Suprapubic skin (tissue), 4 donors: ENCODE data around the gene FAM181B.

Experiments used
- EP300 ChIP-seq: sonication (generic); formaldehyde crosslinking; IDR thresholded peaks from one replicate; pipeline ENCODE4 v1.6.1; 2017; ENCODE audit warnings: antibody characterized with exemption
- POLR2A ChIP-seq, 2 donors: fragments of 450-650 bp; IDR thresholded peaks; one replicate each; pipeline ENCODE4 v1.6.1; 2017; ENCODE audit warnings: antibody characterized with exemption in 2 of 2, mild to moderate bottlenecking in 2 of 2, moderate library complexity in 2 of 2
- POLR2AphosphoS5 ChIP-seq, 3 donors: sonication (generic); formaldehyde crosslinking; IDR thresholded peaks; one replicate each; pipeline ENCODE4 v1.6.1; 2017; ENCODE audit warnings: antibody characterized with exemption in 3 of 3
- TF ChIP-seq, protein P1 (sequence below), 2 donors: fragments of 200-600 bp in 1 of 2; fragments of 450-650 bp in 1 of 2; sonication (generic) in 1 of 2; IDR thresholded peaks; one replicate each; pipeline ENCODE4 v1.5.1; 2016 to 2019; ENCODE audit warnings: antibody characterized with exemption in 2 of 2, mild to moderate bottlenecking in 1 of 2, moderate library complexity in 1 of 2

DNA sequence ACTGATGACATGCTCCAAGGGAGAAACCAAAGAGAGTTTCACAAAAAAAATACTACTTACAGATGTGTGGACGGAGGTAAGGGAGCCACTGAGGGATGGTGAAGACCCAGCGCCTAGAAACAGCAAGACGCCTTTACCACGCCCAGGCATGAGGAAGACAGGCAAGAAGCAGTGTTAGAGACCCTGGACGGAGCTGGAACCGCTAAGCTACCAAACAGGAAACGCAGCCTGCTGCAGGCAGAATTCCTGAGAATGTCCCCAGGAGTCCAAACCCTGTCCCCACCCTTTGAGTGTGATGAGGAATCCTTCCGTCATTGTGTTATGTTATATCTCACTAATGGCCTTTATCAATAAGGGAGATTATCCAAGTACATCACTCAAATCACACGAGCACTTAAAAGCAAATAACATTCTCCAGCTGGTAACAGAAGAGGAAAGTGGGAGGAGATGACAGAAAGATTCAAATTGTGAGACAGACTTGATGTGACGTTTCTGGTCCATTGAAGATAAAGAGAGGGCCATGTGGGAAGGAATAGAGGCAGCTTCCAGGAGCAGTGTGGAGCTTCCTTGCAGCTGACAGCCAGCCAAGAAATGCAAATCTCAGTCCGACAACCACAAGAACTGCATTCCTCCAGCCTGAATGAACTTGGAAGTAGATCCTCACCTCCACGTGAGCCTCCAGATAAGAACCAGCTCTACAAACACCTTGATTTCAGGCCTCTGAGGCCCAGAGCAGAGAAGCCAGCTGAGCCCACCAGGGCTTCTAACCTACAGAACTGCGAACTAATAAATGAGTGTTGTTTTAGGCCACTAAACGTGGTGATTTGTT lies 19.1 kb downstream of the FAM181B start:
- TF ChIP-seq, protein P1, sequence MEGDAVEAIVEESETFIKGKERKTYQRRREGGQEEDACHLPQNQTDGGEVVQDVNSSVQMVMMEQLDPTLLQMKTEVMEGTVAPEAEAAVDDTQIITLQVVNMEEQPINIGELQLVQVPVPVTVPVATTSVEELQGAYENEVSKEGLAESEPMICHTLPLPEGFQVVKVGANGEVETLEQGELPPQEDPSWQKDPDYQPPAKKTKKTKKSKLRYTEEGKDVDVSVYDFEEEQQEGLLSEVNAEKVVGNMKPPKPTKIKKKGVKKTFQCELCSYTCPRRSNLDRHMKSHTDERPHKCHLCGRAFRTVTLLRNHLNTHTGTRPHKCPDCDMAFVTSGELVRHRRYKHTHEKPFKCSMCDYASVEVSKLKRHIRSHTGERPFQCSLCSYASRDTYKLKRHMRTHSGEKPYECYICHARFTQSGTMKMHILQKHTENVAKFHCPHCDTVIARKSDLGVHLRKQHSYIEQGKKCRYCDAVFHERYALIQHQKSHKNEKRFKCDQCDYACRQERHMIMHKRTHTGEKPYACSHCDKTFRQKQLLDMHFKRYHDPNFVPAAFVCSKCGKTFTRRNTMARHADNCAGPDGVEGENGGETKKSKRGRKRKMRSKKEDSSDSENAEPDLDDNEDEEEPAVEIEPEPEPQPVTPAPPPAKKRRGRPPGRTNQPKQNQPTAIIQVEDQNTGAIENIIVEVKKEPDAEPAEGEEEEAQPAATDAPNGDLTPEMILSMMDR (IDR thresholded peaks at IDR 0.05) = no peak
- TF ChIP-seq POLR2AphosphoS5 (IDR thresholded peaks at IDR 0.05) (no peak), POLR2A (IDR thresholded peaks at IDR 0.05) (no peak), EP300 (no peak)
